Measurements from ENCODE around the gene DPYD.

The DPYD gene

GRCh38 chr1:97603218-97603617, 317.6 kb downstream of the DPYD start:
- DNase-seq, result no peak

GRCh38 chr1:97599447-97599846, 321.4 kb downstream of the DPYD start:
- no peak for DNase-seq

GRCh38 chr1:97593192-97593591, 327.6 kb downstream of the DPYD start:
- no peak for DNase-seq

GRCh38 chr1:97588772-97589171, 332.1 kb downstream of the DPYD start:
- DNase-seq, result no peak

GRCh38 chr1:97581614-97582051, 339.2 kb downstream of the DPYD start:
- DNase-seq, result no peak

GRCh38 chr1:97577613-97578012, 343.2 kb downstream of the DPYD start:
- no peak for DNase-seq

- no peak for DNase-seq
These were observed 347.3 kb downstream of the DPYD start for GRCh38 chr1:97573553-97573952.

GRCh38 chr1:97572561-97572960, 348.3 kb downstream of the DPYD start:
- no peak for DNase-seq

- no peak for DNase-seq
These were observed 349.1 kb downstream of the DPYD start for GRCh38 chr1:97571760-97572159.

GRCh38 chr1:97570691-97571090, 350.1 kb downstream of the DPYD start:
- DNase-seq, result no peak

GRCh38 chr1:97567000-97567749, 353.7 kb downstream of the DPYD start:
- DNase-seq, result no peak

GRCh38 chr1:97565886-97566285, 354.9 kb downstream of the DPYD start:
- DNase-seq, result no peak

GRCh38 chr1:97563926-97564325, 356.9 kb downstream of the DPYD start:
- DNase-seq, result no peak

- no peak for DNase-seq
These were observed 358.8 kb downstream of the DPYD start for GRCh38 chr1:97562081-97562480.

- no peak for DNase-seq
These were observed 360.1 kb downstream of the DPYD start for GRCh38 chr1:97560714-97561113.

- DNase-seq, result no peak
These were observed 366.9 kb downstream of the DPYD start for GRCh38 chr1:97553971-97554370.

- no peak for DNase-seq
These were observed 369.7 kb downstream of the DPYD start for GRCh38 chr1:97551113-97551512.

- DNase-seq, result no peak
These were observed 375.4 kb downstream of the DPYD start for GRCh38 chr1:97545446-97545845.

GRCh38 chr1:97540346-97540888, 380.4 kb downstream of the DPYD start:
- DNase-seq, result no peak

GRCh38 chr1:97538113-97538512, 382.7 kb downstream of the DPYD start:
- no peak for DNase-seq

- no peak for DNase-seq
These were observed 387.5 kb downstream of the DPYD start for GRCh38 chr1:97533358-97533757.

GRCh38 chr1:97529600-97529999, 391.2 kb downstream of the DPYD start:
- no peak for DNase-seq

GRCh38 chr1:97524211-97524610, 396.6 kb downstream of the DPYD start:
- no peak for DNase-seq

GRCh38 chr1:97516588-97516987, 404.2 kb downstream of the DPYD start:
- DNase-seq, result no peak

- DNase-seq, result no peak
These were observed 412.1 kb downstream of the DPYD start for GRCh38 chr1:97508653-97509218.

All from stimulated activated CD4-positive, alpha-beta T cell treated with anti-CD3 and anti-CD28 coated beads, Interleukin-1b, Interleukin-23, amount 100 ng/mL, for 48 hours (primary cell).